Measurements from ENCODE around the gene TEKT5. TPM values are rescaled to one million over a fixed set of nuclear protein-coding genes. Genes with fewer than 3 reads are reported as not detected.
"Not testable (repeated sequence)": the region's sequence is repeated elsewhere in the genome, so short reads cannot be mapped to it uniquely, and the experiment has no call there.

The TEKT5 gene
- total RNA-seq (2022) (not detected in 2 replicates), Bru-seq, nascent RNA (percentile 9 among the genes with signal in this experiment), BruChase-seq, experiment 1, labeled RNA remaining after a 6-hour chase (percentile 22 among the genes with signal in this experiment), BruChase-seq, experiment 2, labeled RNA remaining after a 2-hour chase (percentile 21 among the genes with signal in this experiment)
- long read RNA-seq: 0 reads

DNA sequence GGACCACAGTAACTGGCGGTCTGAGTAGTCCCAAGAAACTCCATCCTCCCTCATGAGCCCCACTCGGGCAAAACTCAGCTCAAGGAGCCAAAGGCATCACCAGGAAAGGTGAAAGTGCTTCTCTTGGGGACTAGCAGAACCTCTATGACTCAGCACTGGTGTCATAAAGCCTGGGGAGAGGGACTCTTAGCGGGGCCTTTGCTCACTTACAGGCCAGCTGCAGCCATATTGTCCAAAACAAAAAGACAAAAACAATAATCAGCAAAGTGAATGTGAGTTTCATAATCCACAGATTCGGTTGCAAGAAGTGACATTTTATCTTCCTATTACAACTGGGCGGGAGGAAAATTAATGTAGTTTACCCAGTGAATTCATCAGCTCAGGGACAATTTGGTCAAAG, at the start of gene TEKT5:
TEKT5 (minus strand) TSS at position 101 of the 400 bp plus-strand sequence; CDS start at position 44, 57 bp downstream.
- no peak within 1 kb of the TSS for H3K27ac Mint-ChIP-seq (ENCODE audit: low read depth, unreplicated experiment)
- no peak within 1 kb of the TSS for H3K4me3 Mint-ChIP-seq (ENCODE audit: unreplicated experiment)
- no peaks in the 10 kb centered on the region for H3K36me3 Mint-ChIP-seq (ENCODE audit: insufficient read depth, unreplicated experiment)
- no peaks in the 10 kb centered on the region for H3K27me3 Mint-ChIP-seq (ENCODE audit: insufficient read depth, unreplicated experiment)
- POLR2A ChIA-PET: no interaction called here
- no peaks in the 10 kb centered on the region for H3K4me1 Mint-ChIP-seq (ENCODE audit: insufficient read depth, unreplicated experiment)
- H3K9me3 Mint-ChIP-seq (ENCODE audit: unreplicated experiment): no peaks in the 10 kb centered on the region
- CTCF ChIA-PET: interaction anchor here (1.2 kb wide), 1 partner anchor 224 kb away, joined by 4 read pairs; no protein-coding TSS in a partner anchor
- intact Hi-C loops (cut with micrococcal nuclease): no loop called here
- TF ChIP-seq, protein P1, sequence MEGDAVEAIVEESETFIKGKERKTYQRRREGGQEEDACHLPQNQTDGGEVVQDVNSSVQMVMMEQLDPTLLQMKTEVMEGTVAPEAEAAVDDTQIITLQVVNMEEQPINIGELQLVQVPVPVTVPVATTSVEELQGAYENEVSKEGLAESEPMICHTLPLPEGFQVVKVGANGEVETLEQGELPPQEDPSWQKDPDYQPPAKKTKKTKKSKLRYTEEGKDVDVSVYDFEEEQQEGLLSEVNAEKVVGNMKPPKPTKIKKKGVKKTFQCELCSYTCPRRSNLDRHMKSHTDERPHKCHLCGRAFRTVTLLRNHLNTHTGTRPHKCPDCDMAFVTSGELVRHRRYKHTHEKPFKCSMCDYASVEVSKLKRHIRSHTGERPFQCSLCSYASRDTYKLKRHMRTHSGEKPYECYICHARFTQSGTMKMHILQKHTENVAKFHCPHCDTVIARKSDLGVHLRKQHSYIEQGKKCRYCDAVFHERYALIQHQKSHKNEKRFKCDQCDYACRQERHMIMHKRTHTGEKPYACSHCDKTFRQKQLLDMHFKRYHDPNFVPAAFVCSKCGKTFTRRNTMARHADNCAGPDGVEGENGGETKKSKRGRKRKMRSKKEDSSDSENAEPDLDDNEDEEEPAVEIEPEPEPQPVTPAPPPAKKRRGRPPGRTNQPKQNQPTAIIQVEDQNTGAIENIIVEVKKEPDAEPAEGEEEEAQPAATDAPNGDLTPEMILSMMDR (IDR thresholded peaks at IDR 0.05; ENCODE audit: unreplicated experiment): no peak
- BruUV-seq (replicated peaks): no TSS peak
- DNase-seq (ENCODE audit: unreplicated experiment): no peak

DNA sequence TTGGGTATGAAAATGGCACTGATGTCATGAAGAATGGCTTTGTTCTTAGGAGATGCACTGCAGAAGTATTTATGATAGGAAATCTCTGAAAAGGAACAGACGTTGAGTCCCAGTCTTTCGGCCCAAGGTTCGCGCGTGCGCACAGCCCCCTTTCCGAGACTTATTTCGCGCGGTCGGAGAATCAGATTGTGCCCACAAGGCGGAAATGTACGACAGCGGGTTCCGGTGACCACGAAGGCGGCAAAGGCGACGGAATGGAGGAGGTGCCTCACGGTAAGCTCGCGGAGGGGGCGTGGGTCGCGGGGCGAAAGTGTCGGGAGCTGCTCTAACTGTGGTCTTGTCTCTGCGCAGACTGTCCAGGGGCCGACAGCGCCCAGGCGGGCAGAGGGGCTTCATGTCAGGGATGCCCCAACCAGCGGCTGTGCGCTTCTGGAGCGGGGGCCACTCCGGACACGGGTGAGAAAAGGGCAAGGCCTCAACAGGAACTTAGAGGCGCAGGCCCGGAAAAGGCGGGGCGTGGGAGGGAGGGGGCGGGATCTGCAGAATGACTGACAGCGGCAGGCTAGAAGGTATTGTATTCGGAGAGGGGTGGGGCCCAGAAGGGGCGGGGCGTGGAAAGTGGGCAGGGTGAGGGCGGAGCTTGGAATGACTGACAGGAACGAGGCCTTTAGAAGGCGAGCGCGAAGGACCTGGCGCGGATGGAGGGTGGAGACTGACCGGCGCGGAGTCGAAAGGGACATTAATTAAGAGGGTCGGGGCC, 49.1 kb upstream of the TEKT5 start, which contains the start of gene NUBP1:
NUBP1 (plus strand) TSS at position 233 of the 760 bp plus-strand sequence; CDS start at position 255, 22 bp downstream.
- DNase-seq (ENCODE audit: unreplicated experiment): peak; percentile 98
- CTCF ChIA-PET: interaction anchor here (0.6 to 3.3 kb wide), 9 partner anchors 13 to 518 kb away, joined by 3 to 31 read pairs (median 4); partner anchors contain the start of gene CIITA
- intact Hi-C loops (cut with micrococcal nuclease): loop anchor here (2.0 to 5.0 kb wide), 2 partner anchors 134 to 175 kb away; partner anchors contain the start of gene CIITA
- BruUV-seq (replicated peaks): TSS peak; percentile 83
- Mint-ChIP-seq H3K36me3 (ENCODE audit: insufficient read depth, unreplicated experiment) (peaks cover 15% of the 10 kb centered on the region), H3K4me1 (ENCODE audit: insufficient read depth, unreplicated experiment) (peaks cover 16% of the 10 kb centered on the region), H3K27me3 (ENCODE audit: insufficient read depth, unreplicated experiment) (no peaks in the 10 kb centered on the region), H3K4me3 (ENCODE audit: unreplicated experiment) (peak within 1 kb of the TSS; percentile 95), H3K27ac (ENCODE audit: low read depth, unreplicated experiment) (peak within 1 kb of the TSS; percentile 100), H3K9me3 (ENCODE audit: unreplicated experiment) (no peaks in the 10 kb centered on the region)
- POLR2A ChIA-PET: interaction anchor here (0.5 to 1.5 kb wide), 11 partner anchors 14 to 199 kb away, joined by 3 to 8 read pairs (median 3); partner anchors contain the start of genes CIITA and DEXI
- TF ChIP-seq, protein P1 (IDR thresholded peaks at IDR 0.05; ENCODE audit: unreplicated experiment): no peak

DNA sequence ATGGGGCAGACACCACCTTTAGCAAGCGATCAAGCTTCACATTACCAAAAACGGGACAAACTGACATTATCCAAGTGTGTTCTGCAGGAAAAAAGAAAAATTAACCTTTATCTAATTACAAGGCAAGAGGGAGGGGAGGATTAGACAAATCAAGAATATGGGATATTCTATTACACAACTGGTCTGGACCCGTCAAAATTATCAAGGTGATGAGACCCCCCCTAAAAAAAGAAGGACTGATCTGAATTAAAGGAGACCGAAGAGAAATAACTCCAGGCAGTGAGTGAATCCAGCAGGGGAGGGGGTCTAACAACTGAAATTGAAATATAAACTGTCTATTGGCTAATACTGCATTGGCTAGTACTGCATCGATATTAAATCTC, 48.5 kb upstream of the TEKT5 start:
- intact Hi-C loops (cut with micrococcal nuclease): loop anchor here (5.0 kb wide), 1 partner anchor 134 kb away; the partner anchor contains the start of gene CIITA
- Mint-ChIP-seq H3K36me3 (ENCODE audit: insufficient read depth, unreplicated experiment) (peaks cover 9% of the 10 kb centered on the region), H3K9me3 (ENCODE audit: unreplicated experiment) (no peaks in the 10 kb centered on the region), H3K4me3 (ENCODE audit: unreplicated experiment) (peak overlapping the region; percentile 95), H3K27ac (ENCODE audit: low read depth, unreplicated experiment) (peak overlapping the region; percentile 100), H3K27me3 (ENCODE audit: insufficient read depth, unreplicated experiment) (no peaks in the 10 kb centered on the region), H3K4me1 (ENCODE audit: insufficient read depth, unreplicated experiment) (peaks cover 16% of the 10 kb centered on the region)
- POLR2A ChIA-PET: interaction anchor here (0.5 to 1.5 kb wide), 4 partner anchors 85 to 199 kb away, joined by 3 to 5 read pairs (median 4); partner anchors contain the start of genes CIITA and DEXI
- CTCF ChIA-PET: interaction anchor here (0.7 to 3.3 kb wide), 4 partner anchors 134 to 229 kb away, joined by 3 to 31 read pairs (median 8); partner anchors contain the start of gene CIITA
- TF ChIP-seq, protein P1 (IDR thresholded peaks at IDR 0.05; ENCODE audit: unreplicated experiment): no peak
- no peak for DNase-seq (ENCODE audit: unreplicated experiment)
- BruUV-seq (replicated peaks): no TSS peak

DNA sequence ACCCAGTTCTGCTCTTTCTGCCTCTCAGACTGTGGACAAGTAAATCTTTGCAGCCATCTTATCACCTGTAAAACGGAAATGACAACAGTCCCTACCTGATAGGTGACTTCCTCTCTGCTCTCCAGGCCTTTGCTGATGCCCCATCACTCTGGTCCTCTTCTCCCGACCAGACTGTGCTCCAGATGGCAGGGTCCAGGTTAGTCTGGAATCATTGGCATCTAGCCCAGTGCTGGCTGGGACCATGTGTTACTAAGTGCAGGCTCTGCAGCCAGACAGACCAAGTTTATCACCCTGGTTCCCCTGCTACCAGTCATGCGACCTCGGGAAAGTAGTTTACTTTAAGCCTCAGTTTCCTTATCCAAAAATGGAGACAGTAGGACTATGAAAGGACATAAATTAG, 47.1 kb upstream of the TEKT5 start:
- TF ChIP-seq, protein P1 (IDR thresholded peaks at IDR 0.05; ENCODE audit: unreplicated experiment): no peak
- ChIA-PET POLR2A (no interaction called here), CTCF (interaction anchor here (3.3 to 6.1 kb wide), 2 partner anchors 176 to 177 kb away, joined by 31 to 37 read pairs; no protein-coding TSS in a partner anchor)
- no peaks in the 10 kb centered on the region for H3K9me3 Mint-ChIP-seq (ENCODE audit: unreplicated experiment)
- DNase-seq (ENCODE audit: unreplicated experiment): no peak
- intact Hi-C loops (cut with micrococcal nuclease): loop anchor here (5.0 kb wide), 1 partner anchor 135 kb away; the partner anchor contains the start of gene CIITA
- no TSS peak for BruUV-seq (replicated peaks)
- H3K4me1 Mint-ChIP-seq (ENCODE audit: insufficient read depth, unreplicated experiment): peaks cover 16% of the 10 kb centered on the region
- H3K27ac Mint-ChIP-seq (ENCODE audit: low read depth, unreplicated experiment): no peak overlapping the region
- H3K27me3 Mint-ChIP-seq (ENCODE audit: insufficient read depth, unreplicated experiment): no peaks in the 10 kb centered on the region
- H3K4me3 Mint-ChIP-seq (ENCODE audit: unreplicated experiment): no peak overlapping the region
- peaks cover 7% of the 10 kb centered on the region for H3K36me3 Mint-ChIP-seq (ENCODE audit: insufficient read depth, unreplicated experiment)

DNA sequence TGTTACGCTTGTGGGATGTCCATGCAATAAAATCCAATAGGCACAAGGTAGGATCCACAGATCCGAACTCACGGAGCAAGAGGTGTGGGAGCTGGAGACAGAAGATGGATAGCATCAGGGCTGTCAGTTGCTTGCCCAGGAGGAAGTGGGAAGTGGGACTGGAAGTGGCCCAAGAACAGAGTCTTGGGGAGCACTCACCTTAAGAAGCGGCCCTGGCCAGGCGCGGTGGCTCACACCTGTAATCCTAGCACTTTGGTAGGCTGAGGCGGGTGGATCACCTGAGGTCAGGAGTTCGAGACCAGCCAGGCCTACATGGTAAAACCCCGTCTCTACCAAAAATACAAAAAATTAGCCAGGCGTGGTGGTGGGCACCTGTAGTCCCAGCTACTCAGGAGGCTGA, 46.5 kb upstream of the TEKT5 start:
- H3K36me3 Mint-ChIP-seq (ENCODE audit: insufficient read depth, unreplicated experiment); H3K27ac Mint-ChIP-seq (ENCODE audit: low read depth, unreplicated experiment); DNase-seq (ENCODE audit: unreplicated experiment); H3K4me3 Mint-ChIP-seq (ENCODE audit: unreplicated experiment); H3K9me3 Mint-ChIP-seq (ENCODE audit: unreplicated experiment); POLR2A ChIA-PET; BruUV-seq (replicated peaks); H3K27me3 Mint-ChIP-seq (ENCODE audit: insufficient read depth, unreplicated experiment): not testable (repeated sequence)
- H3K4me1 Mint-ChIP-seq (ENCODE audit: insufficient read depth, unreplicated experiment): peaks cover 16% of the 10 kb centered on the region
- CTCF ChIA-PET: interaction anchor here (0.6 to 7.3 kb wide), 3 partner anchors 177 to 473 kb away, joined by 3 to 179 read pairs (median 37); no protein-coding TSS in a partner anchor
- intact Hi-C loops (cut with micrococcal nuclease): loop anchor here (5.0 kb wide), 1 partner anchor 136 kb away; the partner anchor contains the start of gene CIITA
